Cardiac muscle cell (in vitro differentiated cells and primary cell): ENCODE measurements around the gene FAM240A. TPM values are rescaled to one million over a fixed set of nuclear protein-coding genes. Genes with fewer than 3 reads are reported as not detected.

Experiments
- DNase-seq, 2 donors: peaks; one replicate each; pipeline versions ENCODE4 v3.0.0 to v3.0.0-alpha.2; 2010 to 2017; ENCODE audit warnings: low read depth in 1 of 2, low spot score in 1 of 2
- H3K27ac ChIP-seq: fragments of 200-600 bp; sonication (generic); 2 replicates; pipeline ENCODE4 v1.5.1; 2016
- H3K27me3 ChIP-seq: fragments of 200-600 bp; sonication (generic); 2 replicates; pipeline ENCODE4 v1.6.0; 2016; ENCODE audit warnings: control low read depth
- H3K36me3 ChIP-seq: fragments of 200-600 bp; sonication (generic); 2 replicates; pipeline ENCODE4 v1.5.1; 2016; ENCODE audit warnings: control low read depth
- H3K4me1 ChIP-seq: fragments of 200-600 bp; sonication (generic); 2 replicates; pipeline ENCODE4 v1.8.1; 2017; ENCODE audit warnings: low read depth, mild to moderate bottlenecking, mixed run types
- H3K4me3 ChIP-seq: fragments of 200-600 bp; sonication (generic); 2 replicates; pipeline ENCODE4 v1.5.1; 2016; ENCODE audit warnings: mild to moderate bottlenecking
- H3K9me3 ChIP-seq: fragments of 200-600 bp; sonication (generic); 2 replicates; pipeline ENCODE4 v1.5.1; 2017; ENCODE audit warnings: low read depth, mild to moderate bottlenecking, control low read depth
- polyA plus RNA-seq: library from polyadenylated mRNA; unstranded; fragments of >200 nt; fragmentation: Nextera tagmentation; extraction: Ambion mirVana; gene quantifications from 2 replicates; pipeline ENCODE4 v1.2.1, GENCODE V29; 2016
- total RNA-seq: library from RNA; depleted of rRNA; stranded (reverse); fragments of >200 nt; gene quantifications from 2 replicates; pipeline ENCODE4 v1.2.3, GENCODE V29; 2016
- TF ChIP-seq, protein P1 (sequence below): IDR thresholded peaks from 2 replicates; pipeline ENCODE4 v1.5.1; 2012; ENCODE audit warnings: low read depth, mild to moderate bottlenecking, low read length

Gene FAM240A
- total and polyA plus RNA-seq, 2 experiments from 2014 or later, result not detected

- no peak overlapping the region for H3K4me3 ChIP-seq
- no peaks in the 10 kb centered on the region for H3K36me3 ChIP-seq
- H3K27me3 ChIP-seq, result no peaks in the 10 kb centered on the region
- H3K4me1 ChIP-seq, result peaks cover 17% of the 10 kb centered on the region
- H3K9me3 ChIP-seq, result no peaks in the 10 kb centered on the region
- TF ChIP-seq, protein P1, sequence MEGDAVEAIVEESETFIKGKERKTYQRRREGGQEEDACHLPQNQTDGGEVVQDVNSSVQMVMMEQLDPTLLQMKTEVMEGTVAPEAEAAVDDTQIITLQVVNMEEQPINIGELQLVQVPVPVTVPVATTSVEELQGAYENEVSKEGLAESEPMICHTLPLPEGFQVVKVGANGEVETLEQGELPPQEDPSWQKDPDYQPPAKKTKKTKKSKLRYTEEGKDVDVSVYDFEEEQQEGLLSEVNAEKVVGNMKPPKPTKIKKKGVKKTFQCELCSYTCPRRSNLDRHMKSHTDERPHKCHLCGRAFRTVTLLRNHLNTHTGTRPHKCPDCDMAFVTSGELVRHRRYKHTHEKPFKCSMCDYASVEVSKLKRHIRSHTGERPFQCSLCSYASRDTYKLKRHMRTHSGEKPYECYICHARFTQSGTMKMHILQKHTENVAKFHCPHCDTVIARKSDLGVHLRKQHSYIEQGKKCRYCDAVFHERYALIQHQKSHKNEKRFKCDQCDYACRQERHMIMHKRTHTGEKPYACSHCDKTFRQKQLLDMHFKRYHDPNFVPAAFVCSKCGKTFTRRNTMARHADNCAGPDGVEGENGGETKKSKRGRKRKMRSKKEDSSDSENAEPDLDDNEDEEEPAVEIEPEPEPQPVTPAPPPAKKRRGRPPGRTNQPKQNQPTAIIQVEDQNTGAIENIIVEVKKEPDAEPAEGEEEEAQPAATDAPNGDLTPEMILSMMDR, result peak; percentile 100
- no peak overlapping the region for H3K27ac ChIP-seq
- peak; percentile 83 to 90 for DNase-seq
Measured at GRCh38 chr3:46629551-46630517, 17.5 kb downstream of the FAM240A start.

- DNase-seq, result peak in 1 of 2 donors; percentile 21
- H3K27me3 ChIP-seq, result no peaks in the 10 kb centered on the region
- TF ChIP-seq, protein P1, result no peak
Measured at GRCh38 chr3:46632792-46633191, 20.5 kb downstream of the FAM240A start.

GRCh38 chr3:46634856-46635255, 22.5 kb downstream of the FAM240A start:
- Histone ChIP-seq H3K9me3 (no peaks in the 10 kb centered on the region), H3K36me3 (no peaks in the 10 kb centered on the region), H3K27ac (no peak overlapping the region), H3K4me3 (no peak overlapping the region), H3K4me1 (peaks cover under 1% of the 10 kb centered on the region), H3K27me3 (no peaks in the 10 kb centered on the region)
- DNase-seq, result no peak
- TF ChIP-seq, protein P1, result no peak

More at GRCh38 chr3:46632792-46633191, 20.5 kb downstream of the FAM240A start:
- Histone ChIP-seq H3K36me3 (no peaks in the 10 kb centered on the region), H3K27ac (no peak overlapping the region), H3K9me3 (no peaks in the 10 kb centered on the region), H3K4me1 (peaks cover 10% of the 10 kb centered on the region), H3K4me3 (no peak overlapping the region)

- Histone ChIP-seq H3K36me3 (no peaks in the 10 kb centered on the region), H3K4me1 (no peaks in the 10 kb centered on the region), H3K27me3 (no peaks in the 10 kb centered on the region), H3K9me3 (no peaks in the 10 kb centered on the region), H3K27ac (no peak overlapping the region), H3K4me3 (no peak overlapping the region)
- no peak for DNase-seq
- TF ChIP-seq, protein P1, result no peak
Measured at GRCh38 chr3:46639221-46639620, 26.9 kb downstream of the FAM240A start.

- TF ChIP-seq, protein P1, result no peak
- no peaks in the 10 kb centered on the region for H3K9me3 ChIP-seq
Measured at GRCh38 chr3:46640927-46641326, 28.6 kb downstream of the FAM240A start.

More at GRCh38 chr3:46640927-46641326, 28.6 kb downstream of the FAM240A start:
- no peak for DNase-seq
- H3K4me1 ChIP-seq, result no peaks in the 10 kb centered on the region
- no peaks in the 10 kb centered on the region for H3K27me3 ChIP-seq
- H3K4me3 ChIP-seq, result no peak overlapping the region
- H3K36me3 ChIP-seq, result no peaks in the 10 kb centered on the region
- no peak overlapping the region for H3K27ac ChIP-seq
